ENCODE results near the gene ABCA9.

DNA sequence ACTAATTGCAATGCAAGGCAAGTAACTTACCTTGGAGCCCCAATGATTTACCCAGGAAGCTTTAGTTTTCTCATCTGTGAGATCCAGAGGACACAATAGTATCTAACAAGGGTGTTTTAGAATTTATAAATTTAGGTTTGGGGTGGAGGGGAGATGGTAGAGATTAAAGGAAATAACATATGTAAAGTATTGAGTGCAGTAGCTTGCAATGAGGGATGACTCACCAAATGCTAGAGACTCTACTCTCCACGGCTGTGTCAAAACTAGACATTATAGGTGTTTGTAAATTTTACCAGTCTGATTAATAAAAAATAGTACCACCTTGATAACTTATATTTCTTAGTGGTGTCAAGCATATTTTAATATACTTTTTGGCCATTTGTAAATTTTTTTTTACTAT is 3.7 kb upstream of the ABCA9 start:
- TF ChIP-seq, protein P1, sequence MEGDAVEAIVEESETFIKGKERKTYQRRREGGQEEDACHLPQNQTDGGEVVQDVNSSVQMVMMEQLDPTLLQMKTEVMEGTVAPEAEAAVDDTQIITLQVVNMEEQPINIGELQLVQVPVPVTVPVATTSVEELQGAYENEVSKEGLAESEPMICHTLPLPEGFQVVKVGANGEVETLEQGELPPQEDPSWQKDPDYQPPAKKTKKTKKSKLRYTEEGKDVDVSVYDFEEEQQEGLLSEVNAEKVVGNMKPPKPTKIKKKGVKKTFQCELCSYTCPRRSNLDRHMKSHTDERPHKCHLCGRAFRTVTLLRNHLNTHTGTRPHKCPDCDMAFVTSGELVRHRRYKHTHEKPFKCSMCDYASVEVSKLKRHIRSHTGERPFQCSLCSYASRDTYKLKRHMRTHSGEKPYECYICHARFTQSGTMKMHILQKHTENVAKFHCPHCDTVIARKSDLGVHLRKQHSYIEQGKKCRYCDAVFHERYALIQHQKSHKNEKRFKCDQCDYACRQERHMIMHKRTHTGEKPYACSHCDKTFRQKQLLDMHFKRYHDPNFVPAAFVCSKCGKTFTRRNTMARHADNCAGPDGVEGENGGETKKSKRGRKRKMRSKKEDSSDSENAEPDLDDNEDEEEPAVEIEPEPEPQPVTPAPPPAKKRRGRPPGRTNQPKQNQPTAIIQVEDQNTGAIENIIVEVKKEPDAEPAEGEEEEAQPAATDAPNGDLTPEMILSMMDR (IDR thresholded peaks at IDR 0.05), result no peak
- no peak for TF ChIP-seq POLR2A (IDR thresholded peaks at IDR 0.05)

Data from transverse colon (tissue), 3 donors.